GM18858 (cell line): ENCODE data around the gene DLGAP3.

Source experiments
- ATAC-seq: cut with Tn5 transposase; IDR thresholded peaks from one replicate; pipeline ENCODE4 v1.9.1; 2021; ENCODE audit not compliant: unreplicated experiment

The DLGAP3 gene

GRCh38 chr1:34928699-34929496, 552 bp downstream of the DLGAP3 start:
- ATAC-seq, result no peak

GRCh38 chr1:34928066-34928696, 1.3 kb downstream of the DLGAP3 start:
- ATAC-seq, result no peak

- no peak for ATAC-seq
Observed at GRCh38 chr1:34927316-34927715, 2.1 kb downstream of the DLGAP3 start.

- ATAC-seq, result no peak
Observed at GRCh38 chr1:34926894-34927293, 2.6 kb downstream of the DLGAP3 start.

GRCh38 chr1:34926156-34926555, 3.3 kb downstream of the DLGAP3 start:
- ATAC-seq, result no peak

GRCh38 chr1:34925730-34926129, 3.7 kb downstream of the DLGAP3 start:
- ATAC-seq, result no peak

GRCh38 chr1:34924759-34925555, 4.5 kb downstream of the DLGAP3 start:
- ATAC-seq, result no peak

- ATAC-seq, result no peak
Observed at GRCh38 chr1:34923490-34923889, 6.0 kb downstream of the DLGAP3 start.

- ATAC-seq, result no peak
Observed at GRCh38 chr1:34918977-34919561, 10.4 kb downstream of the DLGAP3 start.

- ATAC-seq, result no peak
Observed at GRCh38 chr1:34918386-34918976, 11.0 kb downstream of the DLGAP3 start.

GRCh38 chr1:34917017-34917416, 12.4 kb downstream of the DLGAP3 start:
- no peak for ATAC-seq

- ATAC-seq, result no peak
Observed at GRCh38 chr1:34916104-34916503, 13.3 kb downstream of the DLGAP3 start.

- no peak for ATAC-seq
Observed at GRCh38 chr1:34915521-34915920, 13.9 kb downstream of the DLGAP3 start.

GRCh38 chr1:34914958-34915357, 14.5 kb downstream of the DLGAP3 start:
- no peak for ATAC-seq

- no peak for ATAC-seq
Observed at GRCh38 chr1:34911465-34911864, 18.0 kb downstream of the DLGAP3 start.

- no peak for ATAC-seq
Observed at GRCh38 chr1:34910425-34910824, 19.0 kb downstream of the DLGAP3 start.

GRCh38 chr1:34908369-34908768, 21.1 kb downstream of the DLGAP3 start:
- no peak for ATAC-seq

GRCh38 chr1:34907487-34908090, 21.9 kb downstream of the DLGAP3 start:
- no peak for ATAC-seq

- ATAC-seq, result no peak
Observed at GRCh38 chr1:34906756-34907155, 22.7 kb downstream of the DLGAP3 start.

GRCh38 chr1:34906222-34906621, 23.2 kb downstream of the DLGAP3 start:
- no peak for ATAC-seq

- no peak for ATAC-seq
Observed at GRCh38 chr1:34905098-34905459, 24.4 kb downstream of the DLGAP3 start.
